Aorta (tissue), 5 donors: ENCODE data around the gene CGNL1. TPM values are rescaled to one million over a fixed set of nuclear protein-coding genes. Genes with fewer than 3 reads are reported as not detected.
A peak's percentile ranks its signal among the peaks of the same experiment; 100 is the strongest.

ENCODE experiments used
- ATAC-seq: fragments of 200-7000 bp; cut with Tn5 transposase; one replicate; pipeline ENCODE4 v1.9.1; 2022; ENCODE audit warnings: moderate library complexity; ENCODE audit not compliant: low FRiP score
- DNase-seq, 2 donors: peaks; one replicate each; pipeline ENCODE4 v3.0.0-alpha.2; 2020
- H3K27ac ChIP-seq, 2 donors: one replicate each; pipeline ENCODE4 v1.5.1; 2013; ENCODE audit warnings: low read length in 2 of 2, mild to moderate bottlenecking in 2 of 2, moderate library complexity in 2 of 2, control low read depth in 1 of 2, inconsistent platforms in 1 of 2, low read depth in 1 of 2
- H3K27me3 ChIP-seq, 2 donors: one replicate each; pipeline ENCODE4 v1.6.1; 2013; ENCODE audit warnings: control low read depth in 1 of 2, low read length in 1 of 2, mild to moderate bottlenecking in 1 of 2, moderate library complexity in 1 of 2; ENCODE audit not compliant: insufficient read depth in 2 of 2, control insufficient read depth in 1 of 2
- H3K36me3 ChIP-seq, 2 donors: one replicate each; pipeline ENCODE4 v1.6.1; 2013; ENCODE audit warnings: control low read depth in 1 of 2, low read length in 1 of 2, mild to moderate bottlenecking in 1 of 2; ENCODE audit not compliant: insufficient read depth in 2 of 2, control insufficient read depth in 1 of 2
- H3K4me1 ChIP-seq, 2 donors: one replicate each; pipeline ENCODE4 v1.6.1; 2013; ENCODE audit warnings: low read length in 2 of 2, control low read depth in 1 of 2, mild to moderate bottlenecking in 1 of 2, moderate library complexity in 1 of 2; ENCODE audit not compliant: insufficient read depth in 2 of 2, control insufficient read depth in 1 of 2
- H3K4me3 ChIP-seq, 2 donors: one replicate each; pipeline ENCODE4 v1.5.1; 2013; ENCODE audit warnings: low read length in 2 of 2, control low read depth in 1 of 2, mild to moderate bottlenecking in 1 of 2
- H3K9me3 ChIP-seq: one replicate; pipeline ENCODE4 v1.6.1; 2013; ENCODE audit warnings: mild to moderate bottlenecking, low read length; ENCODE audit not compliant: control insufficient read depth
- WGBS, 2 donors: extraction: QIAGEN DNeasy Blood & Tissue Kit; methylation state at CpG; one replicate each; pipeline ENCODE4 v1.1.7; 2013; 5-methylcytosine and 5-hydroxymethylcytosine counted together
- intact Hi-C, 2 donors: fragments of 100-400 bp; cut with DNase I; formaldehyde crosslinking; loops; one replicate each; pipeline versions ENCODE4 v1.14.2 to v1.15.0; 2022
- polyA plus RNA-seq, 2 donors: library from polyadenylated mRNA; stranded (reverse); fragments of 200-250 nt; gene quantifications; one replicate each; pipeline ENCODE4 v1.2.3, GENCODE V29; 2013
- total RNA-seq, 2 donors: library from RNA; stranded (reverse); fragmentation: NEBNext Ultra II Directional; extraction: Animal tissue kit (Norgen Biotek cat#: 25700); gene quantifications; one replicate each; pipeline ENCODE4 v1.2.1, GENCODE V29; 2021
- donor health status: healthy with polysubstance abuse.
- donor health status: Bipolar disorder and iron deficiency.
- donor health status: DM: no; HTN: no; CAD: no.
- donor health status: DM: no; HTN: no; CAD: no.
- donor health status: DM: yes; HTN: yes; CAD: no.

CGNL1 gene
- total and polyA plus RNA-seq, 4 donors: 4.1 to 46.3 (median 12.4) TPM

DNA sequence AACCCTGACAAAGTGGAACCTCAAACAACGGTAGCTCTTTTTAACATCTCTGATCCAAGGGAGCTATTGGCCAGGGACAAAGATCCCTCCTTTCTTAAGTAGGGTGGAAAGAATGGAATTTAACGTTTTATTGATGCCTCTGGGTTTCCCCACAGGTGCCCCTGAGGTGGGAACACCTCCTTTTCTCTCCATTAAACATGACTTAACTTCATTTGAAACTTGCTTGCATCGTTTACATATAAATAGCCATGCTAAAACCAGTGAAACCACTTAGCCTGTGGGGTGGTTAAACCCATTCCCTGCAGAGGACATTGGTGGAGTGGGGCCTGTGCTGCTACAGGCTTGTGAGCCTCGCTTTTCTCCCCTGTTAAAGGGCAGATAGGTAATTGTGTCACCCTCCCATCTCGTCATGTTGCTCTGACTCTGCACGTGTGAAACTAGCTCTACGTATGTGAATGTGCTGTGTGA, 9.7 kb downstream of the CGNL1 start:
- Histone ChIP-seq H3K36me3 (no peaks in the 10 kb centered on the region), H3K27me3 (no peaks in the 10 kb centered on the region), H3K4me3 (no peak overlapping the region), H3K9me3 (no peaks in the 10 kb centered on the region), H3K27ac (no peak overlapping the region), H3K4me1 (no peaks in the 10 kb centered on the region)
- ATAC-seq: no peak
- 77 to 83% methylated on average over 7 of the region's 7 CpGs for WGBS, 2 donors
- intact Hi-C loops: loop anchor here in 1 of 2 donors (5.0 kb wide), 1 partner anchor 36 kb away; no protein-coding TSS in a partner anchor
- DNase-seq: no peak

DNA sequence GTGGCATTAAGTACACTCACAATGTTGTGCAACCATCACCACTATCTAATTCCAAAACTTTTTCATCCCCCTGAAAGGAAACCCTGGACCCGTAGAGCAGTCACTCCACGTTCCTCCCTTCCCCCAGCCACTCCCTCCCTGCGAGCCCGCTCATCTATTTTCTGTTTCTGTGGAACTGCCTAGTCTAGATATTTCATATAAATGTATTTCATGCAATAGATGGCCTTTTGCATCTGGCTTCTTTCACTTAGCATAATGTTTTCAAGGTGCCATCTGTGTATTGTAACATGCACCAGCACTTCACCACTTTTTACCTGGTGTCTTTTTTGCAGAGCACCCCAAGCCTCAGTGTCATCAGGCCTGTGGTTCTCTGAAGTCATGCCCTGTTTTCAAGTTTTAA, 10.7 kb downstream of the CGNL1 start:
- DNase-seq (no peak), ATAC-seq (no peak)
- Histone ChIP-seq H3K27ac (no peak overlapping the region), H3K9me3 (no peaks in the 10 kb centered on the region), H3K27me3 (no peaks in the 10 kb centered on the region), H3K36me3 (no peaks in the 10 kb centered on the region), H3K4me1 (no peaks in the 10 kb centered on the region), H3K4me3 (no peak overlapping the region)
- intact Hi-C loops: loop anchor here in 1 of 2 donors (5.0 kb wide), 1 partner anchor 35 kb away; no protein-coding TSS in a partner anchor
- 61 to 79% methylated on average over 4 of the region's 4 CpGs for WGBS, 2 donors

DNA sequence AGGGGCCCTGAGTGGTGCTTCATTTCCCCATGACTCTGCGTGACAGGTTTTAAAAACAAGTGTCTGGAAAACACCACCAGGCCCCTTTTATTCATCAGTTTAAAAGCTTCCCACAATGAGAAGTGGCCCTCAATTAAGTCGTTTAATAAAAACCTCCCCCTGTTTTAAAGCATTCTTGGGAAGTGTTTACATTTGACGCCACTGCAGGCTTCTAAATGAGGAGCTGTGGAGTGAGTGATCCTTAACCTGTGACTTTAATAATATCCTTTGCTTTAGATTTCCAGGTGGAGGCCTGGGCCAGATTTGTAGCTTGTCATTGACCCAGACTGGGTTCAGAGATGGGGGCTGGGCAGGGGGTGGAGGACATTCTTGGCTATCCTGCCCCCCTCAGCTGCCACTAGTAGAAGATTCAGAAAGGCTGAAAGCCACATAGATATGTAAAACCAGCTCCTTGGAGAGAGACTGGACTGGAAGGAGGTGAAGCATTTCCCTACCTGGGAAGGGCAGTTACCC, 11.3 kb downstream of the CGNL1 start:
- no peaks in the 10 kb centered on the region for H3K9me3 ChIP-seq
- H3K27me3 ChIP-seq: no peaks in the 10 kb centered on the region
- no peaks in the 10 kb centered on the region for H3K4me1 ChIP-seq
- intact Hi-C loops: loop anchor here in 1 of 2 donors (5.0 kb wide), 1 partner anchor 35 kb away; no protein-coding TSS in a partner anchor
- no peak overlapping the region for H3K4me3 ChIP-seq
- H3K27ac ChIP-seq: peak overlapping the region in 1 of 2 donors; percentile 31
- H3K36me3 ChIP-seq: no peaks in the 10 kb centered on the region
- ATAC-seq: no peak
- WGBS, 2 donors: 45 to 62% methylated on average over 3 of the region's 3 CpGs
- no peak for DNase-seq

DNA sequence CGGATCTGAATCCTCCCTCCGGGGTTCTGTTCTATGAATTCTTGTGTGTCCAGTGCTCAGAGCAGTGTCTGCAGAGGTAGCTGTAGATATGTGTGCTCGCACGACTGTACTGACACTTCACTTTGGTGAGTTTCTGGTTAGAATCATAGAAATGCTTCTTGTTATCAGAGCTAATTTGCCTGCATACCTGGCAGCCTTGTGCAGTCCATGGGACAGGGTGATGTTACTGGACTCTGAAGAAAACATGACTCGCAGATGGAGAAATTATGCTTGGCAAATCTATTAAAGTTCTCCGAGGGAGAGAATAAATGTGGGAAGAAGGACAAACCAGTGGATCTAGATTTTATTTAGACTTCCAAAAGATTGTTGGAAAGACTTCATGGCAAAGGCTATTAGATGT, 12.2 kb downstream of the CGNL1 start:
- DNase-seq: no peak
- WGBS, 2 donors: 16 to 26% methylated on average over 6 of the region's 6 CpGs
- H3K4me1 ChIP-seq: peaks cover 0 to 7% of the 10 kb centered on the region in 2 donors

DNA sequence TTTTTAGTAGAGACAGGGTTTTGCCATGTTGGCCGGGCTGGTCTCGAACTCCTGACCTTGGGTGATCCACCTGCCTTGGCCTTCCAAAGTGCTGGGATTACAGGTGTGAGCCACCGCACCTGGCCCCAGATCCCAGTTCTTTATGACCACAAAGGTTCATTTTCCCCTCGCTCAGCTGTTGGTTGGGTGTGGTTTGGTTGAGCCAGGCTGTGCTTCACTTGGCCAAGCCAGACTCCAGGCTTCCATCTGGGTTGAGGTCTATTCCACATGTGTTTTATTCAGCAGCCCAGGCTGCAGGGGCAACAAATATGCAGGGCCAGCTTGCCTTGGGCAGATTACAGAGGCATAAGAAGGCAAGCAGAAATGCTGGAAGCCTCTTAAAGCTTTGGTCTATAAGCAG, 13.7 kb downstream of the CGNL1 start:
- intact Hi-C loops: loop anchor here in 1 of 2 donors (5.0 kb wide), 1 partner anchor 32 kb away; no protein-coding TSS in a partner anchor
- no peak for ATAC-seq

More for the DNA sequence above, 12.2 kb downstream of the CGNL1 start:
- ATAC-seq: peak; percentile 4
- Histone ChIP-seq H3K27me3 (no peaks in the 10 kb centered on the region), H3K4me3 (no peak overlapping the region), H3K9me3 (no peaks in the 10 kb centered on the region), H3K36me3 (no peaks in the 10 kb centered on the region), H3K27ac (no peak overlapping the region)
- intact Hi-C loops: loop anchor here in 1 of 2 donors (5.0 kb wide), 1 partner anchor 34 kb away; no protein-coding TSS in a partner anchor

DNA sequence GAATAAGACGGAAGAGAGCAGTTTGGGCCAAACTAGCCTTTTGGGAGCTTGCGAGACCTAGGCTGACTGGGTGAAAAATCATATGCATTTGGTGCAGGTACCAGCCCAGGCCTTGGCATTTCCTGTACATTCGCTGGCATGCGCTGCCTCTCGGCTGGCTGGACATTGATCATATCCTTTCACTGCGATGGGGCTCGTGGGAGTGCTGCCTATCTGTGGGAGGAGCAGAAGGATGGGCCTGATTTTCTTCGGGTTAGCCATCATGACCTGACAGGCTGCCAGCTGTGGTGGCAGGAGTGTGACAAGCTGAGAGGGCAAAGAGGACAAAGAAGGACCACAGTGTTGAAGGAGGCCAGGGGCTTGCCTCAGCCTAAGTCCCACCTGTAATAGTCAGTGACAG, 14.3 kb downstream of the CGNL1 start:
- no peak for DNase-seq
- intact Hi-C loops: no loop called here
- Histone ChIP-seq H3K9me3 (no peaks in the 10 kb centered on the region), H3K36me3 (no peaks in the 10 kb centered on the region), H3K4me1 (peaks cover 0 to 8% of the 10 kb centered on the region in 2 donors), H3K27ac (no peak overlapping the region), H3K27me3 (no peaks in the 10 kb centered on the region), H3K4me3 (no peak overlapping the region)
- WGBS, 2 donors: 78 to 91% methylated on average over 8 of the region's 8 CpGs
- ATAC-seq: no peak

More for the DNA sequence above, 13.7 kb downstream of the CGNL1 start:
- no peak overlapping the region for H3K4me3 ChIP-seq
- H3K27me3 ChIP-seq: no peaks in the 10 kb centered on the region
- no peaks in the 10 kb centered on the region for H3K36me3 ChIP-seq
- H3K4me1 ChIP-seq: peaks cover 0 to 8% of the 10 kb centered on the region in 2 donors
- 74 to 79% methylated on average over 4 of the region's 4 CpGs for WGBS, 2 donors
- no peak for DNase-seq
- H3K27ac ChIP-seq: no peak overlapping the region
- no peaks in the 10 kb centered on the region for H3K9me3 ChIP-seq

DNA sequence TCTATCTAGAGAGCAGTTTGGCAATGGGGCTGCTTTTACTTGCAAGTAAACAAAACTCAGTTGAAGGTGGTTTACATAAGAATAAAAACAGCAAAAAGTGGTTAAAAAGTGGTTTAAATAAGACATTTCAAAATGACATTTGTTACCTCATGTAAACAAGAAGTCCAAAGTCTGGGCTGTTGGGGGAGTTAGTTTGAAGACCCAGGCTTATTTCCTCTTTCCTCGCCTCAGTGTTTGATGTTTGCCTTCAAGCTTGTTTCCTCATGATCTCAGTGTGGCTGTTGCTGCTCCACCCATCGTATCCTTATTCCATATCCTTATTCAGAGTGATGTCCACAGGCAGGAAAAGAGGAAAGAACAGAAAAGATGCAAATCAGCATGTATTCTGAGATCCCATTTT, 15.2 kb downstream of the CGNL1 start:
- peaks cover 0 to 8% of the 10 kb centered on the region in 2 donors for H3K4me1 ChIP-seq
- no peaks in the 10 kb centered on the region for H3K27me3 ChIP-seq
- DNase-seq: no peak
- WGBS, 2 donors: 92 to 95% methylated on average over 2 of the region's 2 CpGs
- no peak for ATAC-seq
- H3K27ac ChIP-seq: no peak overlapping the region
- H3K4me3 ChIP-seq: no peak overlapping the region
- no peaks in the 10 kb centered on the region for H3K36me3 ChIP-seq
- intact Hi-C loops: no loop called here
- H3K9me3 ChIP-seq: no peaks in the 10 kb centered on the region

DNA sequence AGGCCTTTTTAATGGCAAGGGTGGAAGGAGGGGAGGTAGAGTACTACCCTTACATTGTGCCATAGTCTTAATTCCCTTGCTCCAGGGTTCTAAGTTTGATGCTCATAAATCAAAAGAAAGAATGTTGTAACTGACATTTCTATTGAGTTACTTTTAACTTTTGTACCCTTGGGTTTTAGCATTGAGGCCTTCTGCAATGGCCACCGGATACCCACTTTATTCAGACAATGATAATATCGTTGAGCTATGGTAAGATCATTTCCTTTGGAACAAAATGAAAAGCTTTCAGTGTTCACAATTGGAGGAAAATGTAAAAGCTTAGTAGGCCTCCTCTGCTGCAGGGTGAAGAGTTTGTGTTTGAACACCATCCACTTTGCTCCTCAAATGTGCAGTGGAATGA, 16.8 kb downstream of the CGNL1 start:
- H3K4me1 ChIP-seq: peaks cover 0 to 8% of the 10 kb centered on the region in 2 donors
- H3K9me3 ChIP-seq: no peaks in the 10 kb centered on the region
- no peaks in the 10 kb centered on the region for H3K27me3 ChIP-seq
- ATAC-seq: no peak
- intact Hi-C loops: no loop called here
- H3K4me3 ChIP-seq: no peak overlapping the region
- no peaks in the 10 kb centered on the region for H3K36me3 ChIP-seq
- 2 to 11% methylated on average over 2 of the region's 2 CpGs for whole genome bisulfite sequencing, 2 donors
- H3K27ac ChIP-seq: no peak overlapping the region
- no peak for DNase-seq

DNA sequence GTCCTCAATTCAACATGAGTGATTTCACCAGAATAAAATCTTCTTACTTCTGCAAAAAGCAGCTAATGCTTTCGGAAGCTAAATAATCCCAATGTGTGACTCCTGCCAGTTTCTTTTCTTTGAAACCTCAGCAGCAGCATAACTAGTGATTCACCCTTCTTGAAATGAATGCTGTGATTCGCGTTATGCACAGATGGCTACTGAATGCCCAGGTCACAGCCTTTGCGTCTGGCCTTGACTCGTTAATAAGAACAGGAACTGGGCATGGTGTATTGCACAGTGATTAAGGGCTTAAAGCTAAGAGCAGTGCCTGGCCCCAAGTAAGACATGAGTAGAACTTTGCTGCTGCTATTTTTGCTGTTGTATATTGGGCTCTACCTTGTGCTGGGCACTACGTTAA, 19.0 kb downstream of the CGNL1 start:
- Histone ChIP-seq H3K4me1 (peaks cover 0 to 8% of the 10 kb centered on the region in 2 donors), H3K36me3 (no peaks in the 10 kb centered on the region), H3K27ac (no peak overlapping the region), H3K27me3 (no peaks in the 10 kb centered on the region), H3K9me3 (no peaks in the 10 kb centered on the region), H3K4me3 (no peak overlapping the region)
- intact Hi-C loops: no loop called here
- ATAC-seq (no peak), DNase-seq (no peak)
- 7 to 17% methylated on average over 6 of the region's 6 CpGs for WGBS, 2 donors
